OCI-LY3 (cell line): ENCODE results near the gene ASB7.

Source experiments
- H2AFZ ChIP-seq: fragments of 200-600, 300-600 bp; shearing (Covaris generic); 2 replicates; pipeline ENCODE4 v1.6.0; 2014; ENCODE audit warnings: antibody characterized with exemption, low read depth, low read length
- H3K27ac ChIP-seq: fragments of 200-600, 300-600 bp; sonication (generic); 2 replicates; pipeline ENCODE4 v1.5.1; 2014; ENCODE audit warnings: mild to moderate bottlenecking, low read length, moderate library complexity, mixed read lengths
- H3K27me3 ChIP-seq: fragments of 200-600, 300-600 bp; sonication (generic); 2 replicates; pipeline ENCODE4 v1.6.1; 2014; ENCODE audit warnings: low read depth, low read length, mixed read lengths
- H3K36me3 ChIP-seq: fragments of 200-600, 300-600 bp; sonication (generic); replicated peaks from 2 replicates; pipeline ENCODE3; 2014; ENCODE audit warnings: low read depth, low read length, mixed read lengths
- H3K4me1 ChIP-seq: fragments of 300-600, 200-600 bp; sonication (generic); 2 replicates; pipeline ENCODE4 v1.6.1; 2014; ENCODE audit warnings: low read length, mixed read lengths
- H3K4me2 ChIP-seq: fragments of 200-600, 300-600 bp; sonication (generic); 2 replicates; pipeline ENCODE4 v1.6.1; 2014; ENCODE audit warnings: low read length, mixed read lengths
- H3K4me3 ChIP-seq: fragments of 300-600, 200-600 bp; sonication (generic); 2 replicates; pipeline ENCODE4 v1.5.1; 2014; ENCODE audit warnings: antibody characterized with exemption, mild to moderate bottlenecking, low read length, moderate library complexity
- H3K79me2 ChIP-seq: fragments of 300-600, 200-600 bp; shearing (Covaris generic); 2 replicates; pipeline ENCODE4 v1.6.1; 2014; ENCODE audit warnings: mild to moderate bottlenecking, low read length, mixed read lengths
- H3K9ac ChIP-seq: fragments of 300-600, 200-600 bp; shearing (Covaris generic); 2 replicates; pipeline ENCODE4 v1.6.0; 2014; ENCODE audit warnings: mild to moderate bottlenecking, low read length, moderate library complexity
- H3K9me3 ChIP-seq: fragments of 200-600, 300-600 bp; shearing (Covaris generic); 2 replicates; pipeline ENCODE4 v1.6.1; 2014; ENCODE audit warnings: low read length, mixed read lengths; ENCODE audit not compliant: insufficient read depth
- H4K20me1 ChIP-seq: fragments of 200-600, 300-600 bp; sonication (generic); 2 replicates; pipeline ENCODE4 v1.6.1; 2016; ENCODE audit warnings: low read length, mixed read lengths; ENCODE audit not compliant: insufficient read depth
- EZH2phosphoT487 ChIP-seq: fragments of 200-600 bp; shearing (Covaris generic); IDR thresholded peaks from 2 replicates; pipeline ENCODE4 v1.6.1; 2018; ENCODE audit warnings: antibody characterized with exemption, mixed run types, low read depth
- TF ChIP-seq, protein P1 (sequence below): fragments of 200-600, 300-600 bp; sonication (generic); IDR thresholded peaks from 2 replicates; pipeline ENCODE4 v1.5.1; 2014; ENCODE audit warnings: antibody characterized with exemption, low read length, low read depth

ASB7 gene

DNA sequence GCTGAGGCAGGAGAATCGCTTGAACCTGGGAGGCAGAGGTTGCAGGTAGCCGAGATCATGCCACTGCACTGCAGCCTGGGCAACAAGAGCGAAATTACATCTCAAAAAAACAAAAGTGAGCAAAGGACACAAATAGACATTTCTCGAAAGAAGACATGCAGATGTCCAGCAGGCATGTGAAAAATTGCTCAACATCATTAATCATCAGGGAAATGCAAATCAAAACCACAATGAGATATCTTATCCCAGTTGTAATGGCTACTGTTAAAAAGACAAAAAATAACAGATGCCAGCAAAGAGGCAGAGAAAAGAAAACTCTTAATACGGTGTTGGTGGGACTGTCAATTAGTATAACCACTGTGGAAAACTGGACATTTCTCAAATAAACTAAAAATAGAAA, 20.9 kb downstream of the ASB7 start:
- Histone ChIP-seq H3K27me3 (no peaks in the 10 kb centered on the region), H3K4me1 (0 out of 2 replicates have a peak, but pooled peaks cover 3% of the 10 kb centered on the region), H3K27ac (no peak overlapping the region), H4K20me1 (peaks cover 12% of the 10 kb centered on the region; the same call in 1 of the 2 replicates), H3K79me2 (no peaks in the 10 kb centered on the region), H3K9ac (no peak overlapping the region), H3K4me3 (no peak overlapping the region), H3K36me3 (peaks cover 13% of the 10 kb centered on the region), H3K9me3 (no peaks in the 10 kb centered on the region), H2AFZ (no peak overlapping the region), H3K4me2 (no peak overlapping the region)
- no peak for TF ChIP-seq EZH2phosphoT487
- TF ChIP-seq, protein P1, sequence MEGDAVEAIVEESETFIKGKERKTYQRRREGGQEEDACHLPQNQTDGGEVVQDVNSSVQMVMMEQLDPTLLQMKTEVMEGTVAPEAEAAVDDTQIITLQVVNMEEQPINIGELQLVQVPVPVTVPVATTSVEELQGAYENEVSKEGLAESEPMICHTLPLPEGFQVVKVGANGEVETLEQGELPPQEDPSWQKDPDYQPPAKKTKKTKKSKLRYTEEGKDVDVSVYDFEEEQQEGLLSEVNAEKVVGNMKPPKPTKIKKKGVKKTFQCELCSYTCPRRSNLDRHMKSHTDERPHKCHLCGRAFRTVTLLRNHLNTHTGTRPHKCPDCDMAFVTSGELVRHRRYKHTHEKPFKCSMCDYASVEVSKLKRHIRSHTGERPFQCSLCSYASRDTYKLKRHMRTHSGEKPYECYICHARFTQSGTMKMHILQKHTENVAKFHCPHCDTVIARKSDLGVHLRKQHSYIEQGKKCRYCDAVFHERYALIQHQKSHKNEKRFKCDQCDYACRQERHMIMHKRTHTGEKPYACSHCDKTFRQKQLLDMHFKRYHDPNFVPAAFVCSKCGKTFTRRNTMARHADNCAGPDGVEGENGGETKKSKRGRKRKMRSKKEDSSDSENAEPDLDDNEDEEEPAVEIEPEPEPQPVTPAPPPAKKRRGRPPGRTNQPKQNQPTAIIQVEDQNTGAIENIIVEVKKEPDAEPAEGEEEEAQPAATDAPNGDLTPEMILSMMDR = no peak

DNA sequence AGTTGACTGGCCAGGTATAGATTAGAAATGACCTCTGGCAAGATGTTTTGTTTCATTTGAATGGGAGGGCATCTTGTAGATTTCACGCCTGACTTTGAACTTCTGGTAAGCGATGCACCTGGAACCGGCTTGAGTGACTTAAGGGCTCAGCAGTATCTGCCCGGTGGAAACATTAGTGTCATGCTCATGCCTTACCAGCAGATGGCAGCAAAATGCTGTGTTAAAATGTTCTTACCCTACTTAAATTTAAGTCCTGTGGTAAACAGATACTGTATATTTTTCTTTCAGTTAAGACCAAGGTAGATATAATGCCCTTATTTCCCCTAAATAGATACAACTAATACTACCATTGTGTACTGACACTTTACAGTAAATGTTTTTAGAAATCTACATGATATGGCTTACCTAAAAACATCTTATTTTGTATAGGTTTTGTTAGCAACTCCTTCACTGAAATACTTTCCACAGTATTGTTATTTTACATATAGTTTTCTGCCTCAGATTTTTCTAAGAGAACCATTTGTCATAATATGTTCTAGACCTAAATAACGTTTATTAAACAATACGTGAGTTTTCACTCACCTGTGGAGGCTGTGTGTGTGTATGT, 25.5 kb downstream of the ASB7 start:
- no peak overlapping the region for H3K27ac ChIP-seq

DNA sequence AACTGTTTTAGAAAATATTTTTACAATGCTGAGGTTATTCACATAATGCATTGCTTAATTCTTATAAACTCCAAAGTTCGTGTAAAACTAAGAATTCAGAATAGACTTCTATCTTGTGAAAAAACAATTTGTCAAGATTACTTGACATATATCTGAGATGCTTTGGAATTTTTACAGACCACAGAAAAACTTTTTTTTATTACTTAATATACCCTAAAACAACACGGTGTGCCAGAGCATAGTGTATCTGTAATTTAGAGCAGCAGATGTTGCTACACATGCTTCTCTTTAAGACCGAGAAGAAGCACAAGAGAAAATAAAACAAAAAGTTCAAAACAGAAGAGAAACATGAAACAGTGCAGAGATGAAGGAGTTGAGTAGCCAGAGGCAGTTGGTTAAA, 26.4 kb downstream of the ASB7 start:
- no peak overlapping the region for H3K9ac ChIP-seq
- peaks cover 24% of the 10 kb centered on the region for H3K36me3 ChIP-seq
- peaks cover 11% of the 10 kb centered on the region; the same call in 1 of the 2 replicates for H3K79me2 ChIP-seq
- TF ChIP-seq EZH2phosphoT487 = no peak
- TF ChIP-seq, protein P1 = no peak
- H3K27me3 ChIP-seq = no peaks in the 10 kb centered on the region
- no peak overlapping the region for H3K4me3 ChIP-seq
- H3K9me3 ChIP-seq = no peaks in the 10 kb centered on the region
- no peak overlapping the region for H2AFZ ChIP-seq
- H3K27ac ChIP-seq = no peak overlapping the region
- H4K20me1 ChIP-seq = peaks cover 14% of the 10 kb centered on the region
- 0 out of 2 replicates have a peak, but pooled peaks cover 3% of the 10 kb centered on the region for H3K4me1 ChIP-seq
- H3K4me2 ChIP-seq = no peak overlapping the region

More for the DNA sequence above, 25.5 kb downstream of the ASB7 start:
- Histone ChIP-seq H3K79me2 (peaks cover 11% of the 10 kb centered on the region; the same call in 1 of the 2 replicates), H3K36me3 (peaks cover 24% of the 10 kb centered on the region), H2AFZ (no peak overlapping the region), H4K20me1 (peaks cover 13% of the 10 kb centered on the region), H3K4me1 (0 out of 2 replicates have a peak, but pooled peaks cover 3% of the 10 kb centered on the region), H3K9ac (no peak overlapping the region), H3K9me3 (no peaks in the 10 kb centered on the region), H3K4me2 (no peak overlapping the region), H3K27me3 (no peaks in the 10 kb centered on the region), H3K4me3 (no peak overlapping the region)
- no peak for TF ChIP-seq EZH2phosphoT487
- TF ChIP-seq, protein P1 = peak; percentile 83

DNA sequence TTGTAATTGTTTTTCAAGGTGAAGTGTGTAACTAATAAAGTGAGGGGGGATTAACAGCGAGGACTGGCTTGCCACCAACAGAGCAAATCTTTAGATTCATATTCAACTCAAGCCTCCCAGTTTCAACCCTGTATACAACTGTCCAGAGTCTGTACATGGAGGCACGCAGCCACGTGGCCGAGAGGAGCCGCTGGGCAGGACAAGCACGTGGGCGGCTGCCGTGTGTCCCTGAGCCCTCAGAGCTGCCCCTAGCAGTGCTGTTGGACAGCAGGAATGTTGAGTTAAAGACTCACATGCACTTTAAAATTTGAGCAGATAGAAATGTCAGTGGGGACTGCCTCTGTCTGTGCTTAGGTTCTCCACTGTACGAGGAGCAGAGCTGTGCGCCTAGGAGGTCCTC, 29.4 kb downstream of the ASB7 start:
- Histone ChIP-seq H3K4me2 (no peak overlapping the region), H3K9ac (no peak overlapping the region), H3K9me3 (no peaks in the 10 kb centered on the region), H3K27me3 (no peaks in the 10 kb centered on the region), H2AFZ (no peak overlapping the region), H3K36me3 (peaks cover 29% of the 10 kb centered on the region), H3K27ac (no peak overlapping the region), H3K4me3 (no peak overlapping the region), H4K20me1 (peaks cover 39% of the 10 kb centered on the region), H3K4me1 (0 out of 2 replicates have a peak, but pooled peaks cover 3% of the 10 kb centered on the region), H3K79me2 (peaks cover 36% of the 10 kb centered on the region)
- no peak for TF ChIP-seq EZH2phosphoT487
- TF ChIP-seq, protein P1 = no peak
